Measurements from ENCODE around the gene ADIPOQ. TPM values are rescaled to one million over a fixed set of nuclear protein-coding genes. Genes with fewer than 3 reads are reported as not detected.

ADIPOQ gene
- total RNA-seq, 1 donor from 2014 or later: not detected

- no peak overlapping the region for H3K4me3 ChIP-seq
- H3K27ac ChIP-seq: no peak overlapping the region
- no peaks in the 10 kb centered on the region for H3K9me3 ChIP-seq
- peaks cover 22% of the 10 kb centered on the region for H3K4me1 ChIP-seq
- ATAC-seq: no peak
- no peak for TF ChIP-seq CTCF (IDR thresholded peaks at IDR 0.05)
- DNase-seq: no peak
- peaks cover 56% of the 10 kb centered on the region for H3K27me3 ChIP-seq (ENCODE audit: low read depth)
- no peaks in the 10 kb centered on the region for H3K36me3 ChIP-seq
- intact Hi-C loops (cut with DNase I): loop anchor here (10.0 kb wide), 1 partner anchor 210 kb away; the partner anchor contains the start of gene AHSG
Observed at GRCh38 chr3:186824430-186825139, 17.9 kb upstream of the ADIPOQ start.

- no peak overlapping the region for H3K4me3 ChIP-seq
- no peak overlapping the region for H3K27ac ChIP-seq
- intact Hi-C loops (cut with DNase I): loop anchor here (10.0 kb wide), 1 partner anchor 211 kb away; the partner anchor contains the start of gene AHSG
- H3K4me1 ChIP-seq: peaks cover 22% of the 10 kb centered on the region
- DNase-seq (peak; percentile 50), ATAC-seq (peak in 1 of 2 donors; percentile 1)
- H3K9me3 ChIP-seq: no peaks in the 10 kb centered on the region
- H3K36me3 ChIP-seq: no peaks in the 10 kb centered on the region
- peaks cover 64% of the 10 kb centered on the region for H3K27me3 ChIP-seq (ENCODE audit: low read depth)
- no peak for TF ChIP-seq CTCF (IDR thresholded peaks at IDR 0.05)
Observed at GRCh38 chr3:186825294-186825821, 17.2 kb upstream of the ADIPOQ start.

GRCh38 chr3:186825872-186826409 lies 16.6 kb upstream of the ADIPOQ start:
- ATAC-seq (no peak), DNase-seq (no peak)
- H3K36me3 ChIP-seq: no peaks in the 10 kb centered on the region
- intact Hi-C loops (cut with DNase I): loop anchor here (10.0 kb wide), 1 partner anchor 211 kb away; the partner anchor contains the start of gene AHSG
- peaks cover 65% of the 10 kb centered on the region for H3K27me3 ChIP-seq (ENCODE audit: low read depth)
- no peak overlapping the region for H3K27ac ChIP-seq
- TF ChIP-seq CTCF (IDR thresholded peaks at IDR 0.05): no peak
- H3K9me3 ChIP-seq: no peaks in the 10 kb centered on the region
- no peak overlapping the region for H3K4me3 ChIP-seq
- H3K4me1 ChIP-seq: peaks cover 22% of the 10 kb centered on the region

GRCh38 chr3:186826410-186826975 lies 16.0 kb upstream of the ADIPOQ start:
- Histone ChIP-seq H3K4me1 (peaks cover 22% of the 10 kb centered on the region), H3K9me3 (no peaks in the 10 kb centered on the region), H3K27me3 (ENCODE audit: low read depth) (peaks cover 65% of the 10 kb centered on the region), H3K4me3 (peak overlapping the region; percentile 73), H3K27ac (no peak overlapping the region), H3K36me3 (no peaks in the 10 kb centered on the region)
- DNase-seq (no peak), ATAC-seq (peak; percentile 16 to 45)
- TF ChIP-seq CTCF (IDR thresholded peaks at IDR 0.05): no peak
- intact Hi-C loops (cut with DNase I): loop anchor here (10.0 kb wide), 1 partner anchor 212 kb away; the partner anchor contains the start of gene AHSG

GRCh38 chr3:186826976-186827857 lies 15.3 kb upstream of the ADIPOQ start:
- DNase-seq (peak; percentile 89), ATAC-seq (peak; percentile 97 to 98)
- peaks cover 69% of the 10 kb centered on the region for H3K27me3 ChIP-seq (ENCODE audit: low read depth)
- H3K9me3 ChIP-seq: no peaks in the 10 kb centered on the region
- H3K27ac ChIP-seq: peak overlapping the region; percentile 49
- intact Hi-C loops (cut with DNase I): loop anchor here (10.0 kb wide), 1 partner anchor 212 kb away; the partner anchor contains the start of gene AHSG
- H3K4me3 ChIP-seq: peak overlapping the region; percentile 73
- no peaks in the 10 kb centered on the region for H3K36me3 ChIP-seq
- no peak for TF ChIP-seq CTCF (IDR thresholded peaks at IDR 0.05)
- peaks cover 22% of the 10 kb centered on the region for H3K4me1 ChIP-seq
